ENCODE results near the gene ARID3C.

ARID3C gene

DNA sequence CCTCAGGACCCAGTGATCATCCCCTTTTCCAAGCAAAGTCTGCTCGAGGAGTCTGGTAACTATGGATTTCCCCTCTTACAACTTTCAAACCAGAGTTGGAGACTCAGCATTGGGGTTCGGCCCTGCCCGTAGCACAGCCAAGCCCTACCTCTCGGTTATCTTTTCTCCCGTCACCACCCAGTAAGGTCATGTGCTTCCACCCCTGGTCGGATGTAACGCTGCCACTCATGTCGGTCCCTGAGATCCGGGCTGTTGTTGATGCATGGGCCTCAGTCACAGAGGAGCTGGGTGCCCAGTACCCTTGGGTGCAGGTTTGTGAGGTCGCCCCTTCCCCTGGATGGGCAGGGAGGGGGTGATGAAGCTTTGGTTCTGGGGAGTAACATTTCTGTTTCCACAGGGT is 18.8 kb upstream of the ARID3C start:
- Histone ChIP-seq H3K4me1 (ENCODE audit: control insufficient read depth, insufficient read depth, low read length) (no peaks in the 10 kb centered on the region; the same call in 1 of the 2 replicates), H3K9me3 (ENCODE audit: control insufficient read depth, insufficient read depth, low read depth, low read length) (no peaks in the 10 kb centered on the region), H3K27ac (ENCODE audit: extremely low read depth, low read depth, low read length) (no peak overlapping the region; the same call in 1 of the 2 replicates), H3K36me3 (ENCODE audit: control insufficient read depth in 2 of 2, insufficient read depth in 1 of 2, low read length in 2 of 2) (peaks cover 0 to 40% of the 10 kb centered on the region in 2 experiments; a peak in 2 of 3 replicates), H3K4me3 (ENCODE audit: low read depth, low read length) (peak overlapping the region; percentile 82)
- TF ChIP-seq MEIS1 (CRISPR knock-in tag; IDR thresholded peaks at IDR 0.05; ENCODE audit: borderline replicate concordance) = no peak
- TF ChIP-seq SCRT1 (tag by site-specific recombination; IDR thresholded peaks at IDR 0.05; ENCODE audit: borderline replicate concordance) = no peak
- no peak for TF ChIP-seq ZNF394 (tag by site-specific recombination; IDR thresholded peaks at IDR 0.05; ENCODE audit: borderline replicate concordance)
- TF ChIP-seq ZNF112 (tag by site-specific recombination; IDR thresholded peaks at IDR 0.05) = no peak
- no peak for TF ChIP-seq SP3 (tag by site-specific recombination; IDR thresholded peaks at IDR 0.05)
- no peak for TF ChIP-seq SP2 (tag by site-specific recombination; IDR thresholded peaks at IDR 0.05)
- no peak for TF ChIP-seq GLI2 (tag by site-specific recombination; IDR thresholded peaks at IDR 0.05; ENCODE audit: borderline replicate concordance, low read depth)
- TF ChIP-seq, protein P1, sequence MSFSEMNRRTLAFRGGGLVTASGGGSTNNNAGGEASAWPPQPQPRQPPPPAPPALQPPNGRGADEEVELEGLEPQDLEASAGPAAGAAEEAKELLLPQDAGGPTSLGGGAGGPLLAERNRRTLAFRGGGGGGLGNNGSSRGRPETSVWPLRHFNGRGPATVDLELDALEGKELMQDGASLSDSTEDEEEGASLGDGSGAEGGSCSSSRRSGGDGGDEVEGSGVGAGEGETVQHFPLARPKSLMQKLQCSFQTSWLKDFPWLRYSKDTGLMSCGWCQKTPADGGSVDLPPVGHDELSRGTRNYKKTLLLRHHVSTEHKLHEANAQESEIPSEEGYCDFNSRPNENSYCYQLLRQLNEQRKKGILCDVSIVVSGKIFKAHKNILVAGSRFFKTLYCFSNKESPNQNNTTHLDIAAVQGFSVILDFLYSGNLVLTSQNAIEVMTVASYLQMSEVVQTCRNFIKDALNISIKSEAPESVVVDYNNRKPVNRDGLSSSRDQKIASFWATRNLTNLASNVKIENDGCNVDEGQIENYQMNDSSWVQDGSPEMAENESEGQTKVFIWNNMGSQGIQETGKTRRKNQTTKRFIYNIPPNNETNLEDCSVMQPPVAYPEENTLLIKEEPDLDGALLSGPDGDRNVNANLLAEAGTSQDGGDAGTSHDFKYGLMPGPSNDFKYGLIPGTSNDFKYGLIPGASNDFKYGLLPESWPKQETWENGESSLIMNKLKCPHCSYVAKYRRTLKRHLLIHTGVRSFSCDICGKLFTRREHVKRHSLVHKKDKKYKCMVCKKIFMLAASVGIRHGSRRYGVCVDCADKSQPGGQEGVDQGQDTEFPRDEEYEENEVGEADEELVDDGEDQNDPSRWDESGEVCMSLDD (tag by site-specific recombination; IDR thresholded peaks at IDR 0.05) = no peak
- TF ChIP-seq ZFHX2 (tag by site-specific recombination; conservative IDR thresholded peaks at IDR 0.05) = no peak
- TF ChIP-seq, protein P2, sequence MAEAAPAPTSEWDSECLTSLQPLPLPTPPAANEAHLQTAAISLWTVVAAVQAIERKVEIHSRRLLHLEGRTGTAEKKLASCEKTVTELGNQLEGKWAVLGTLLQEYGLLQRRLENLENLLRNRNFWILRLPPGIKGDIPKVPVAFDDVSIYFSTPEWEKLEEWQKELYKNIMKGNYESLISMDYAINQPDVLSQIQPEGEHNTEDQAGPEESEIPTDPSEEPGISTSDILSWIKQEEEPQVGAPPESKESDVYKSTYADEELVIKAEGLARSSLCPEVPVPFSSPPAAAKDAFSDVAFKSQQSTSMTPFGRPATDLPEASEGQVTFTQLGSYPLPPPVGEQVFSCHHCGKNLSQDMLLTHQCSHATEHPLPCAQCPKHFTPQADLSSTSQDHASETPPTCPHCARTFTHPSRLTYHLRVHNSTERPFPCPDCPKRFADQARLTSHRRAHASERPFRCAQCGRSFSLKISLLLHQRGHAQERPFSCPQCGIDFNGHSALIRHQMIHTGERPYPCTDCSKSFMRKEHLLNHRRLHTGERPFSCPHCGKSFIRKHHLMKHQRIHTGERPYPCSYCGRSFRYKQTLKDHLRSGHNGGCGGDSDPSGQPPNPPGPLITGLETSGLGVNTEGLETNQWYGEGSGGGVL (tag by site-specific recombination; IDR thresholded peaks at IDR 0.05) = no peak
- TF ChIP-seq, protein P3, sequence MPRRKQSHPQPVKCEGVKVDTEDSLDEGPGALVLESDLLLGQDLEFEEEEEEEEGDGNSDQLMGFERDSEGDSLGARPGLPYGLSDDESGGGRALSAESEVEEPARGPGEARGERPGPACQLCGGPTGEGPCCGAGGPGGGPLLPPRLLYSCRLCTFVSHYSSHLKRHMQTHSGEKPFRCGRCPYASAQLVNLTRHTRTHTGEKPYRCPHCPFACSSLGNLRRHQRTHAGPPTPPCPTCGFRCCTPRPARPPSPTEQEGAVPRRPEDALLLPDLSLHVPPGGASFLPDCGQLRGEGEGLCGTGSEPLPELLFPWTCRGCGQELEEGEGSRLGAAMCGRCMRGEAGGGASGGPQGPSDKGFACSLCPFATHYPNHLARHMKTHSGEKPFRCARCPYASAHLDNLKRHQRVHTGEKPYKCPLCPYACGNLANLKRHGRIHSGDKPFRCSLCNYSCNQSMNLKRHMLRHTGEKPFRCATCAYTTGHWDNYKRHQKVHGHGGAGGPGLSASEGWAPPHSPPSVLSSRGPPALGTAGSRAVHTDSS (tag by site-specific recombination; IDR thresholded peaks at IDR 0.05) = no peak
- no peak for TF ChIP-seq ZNF404 (tag by site-specific recombination; IDR thresholded peaks at IDR 0.05)
- no peak for TF ChIP-seq ZNF768 (tag by site-specific recombination; IDR thresholded peaks at IDR 0.05)
- TF ChIP-seq ZNF596 (tag by site-specific recombination; IDR thresholded peaks at IDR 0.05) = no peak
- TF ChIP-seq ZNF416 (tag by site-specific recombination; IDR thresholded peaks at IDR 0.05) = no peak
- TF ChIP-seq ZNF560 (tag by site-specific recombination; IDR thresholded peaks at IDR 0.05; ENCODE audit: borderline replicate concordance) = no peak
- no peak for TF ChIP-seq KLF8 (tag by site-specific recombination; IDR thresholded peaks at IDR 0.05)
- ChIA-PET POLR2A (interaction anchor here (2.0 to 5.7 kb wide), 2 partner anchors 12 to 17 kb away, joined by 14 to 90 read pairs; partner anchors contain the start of gene SIGMAR1), CTCF (interaction anchor here (1.3 to 13.3 kb wide), 5 partner anchors 12 to 53 kb away, joined by 3 to 125 read pairs (median 10); partner anchors contain the start of genes CCL27 and SIGMAR1)

DNA sequence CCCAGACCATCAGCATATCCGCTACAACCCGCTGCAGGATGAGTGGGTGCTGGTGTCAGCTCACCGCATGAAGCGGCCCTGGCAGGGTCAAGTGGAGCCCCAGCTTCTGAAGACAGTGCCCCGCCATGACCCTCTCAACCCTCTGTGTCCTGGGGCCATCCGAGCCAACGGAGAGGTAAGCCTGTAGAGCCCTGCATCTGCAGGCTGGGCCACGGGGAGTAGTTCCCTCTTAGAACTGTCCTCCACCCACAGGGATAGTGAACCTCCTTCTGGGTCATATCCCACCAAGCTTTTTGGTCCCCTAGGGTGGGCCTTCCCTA is 18.2 kb upstream of the ARID3C start:
- H3K27ac ChIP-seq (ENCODE audit: extremely low read depth, low read depth, low read length) = peak overlapping the region; percentile 84
- peaks cover 0 to 40% of the 10 kb centered on the region in 2 experiments; a peak in 2 of 3 replicates for H3K36me3 ChIP-seq (ENCODE audit: control insufficient read depth in 2 of 2, insufficient read depth in 1 of 2, low read length in 2 of 2)
- no peaks in the 10 kb centered on the region for H3K9me3 ChIP-seq (ENCODE audit: control insufficient read depth, insufficient read depth, low read depth, low read length)
- H3K4me1 ChIP-seq (ENCODE audit: control insufficient read depth, insufficient read depth, low read length) = no peaks in the 10 kb centered on the region; the same call in 1 of the 2 replicates
- POLR2A ChIA-PET = interaction anchor here (0.6 to 5.7 kb wide), 8 partner anchors 10 to 42 kb away, joined by 3 to 90 read pairs (median 5); partner anchors contain the start of genes DCTN3 and SIGMAR1
- TF ChIP-seq ZBTB21 (tag by site-specific recombination; IDR thresholded peaks at IDR 0.05) = no peak
- TF ChIP-seq, protein P4, sequence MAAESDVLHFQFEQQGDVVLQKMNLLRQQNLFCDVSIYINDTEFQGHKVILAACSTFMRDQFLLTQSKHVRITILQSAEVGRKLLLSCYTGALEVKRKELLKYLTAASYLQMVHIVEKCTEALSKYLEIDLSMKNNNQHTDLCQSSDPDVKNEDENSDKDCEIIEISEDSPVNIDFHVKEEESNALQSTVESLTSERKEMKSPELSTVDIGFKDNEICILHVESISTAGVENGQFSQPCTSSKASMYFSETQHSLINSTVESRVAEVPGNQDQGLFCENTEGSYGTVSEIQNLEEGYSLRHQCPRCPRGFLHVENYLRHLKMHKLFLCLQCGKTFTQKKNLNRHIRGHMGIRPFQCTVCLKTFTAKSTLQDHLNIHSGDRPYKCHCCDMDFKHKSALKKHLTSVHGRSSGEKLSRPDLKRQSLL (tag by site-specific recombination; IDR thresholded peaks at IDR 0.05) = no peak
- TF ChIP-seq, protein P5, sequence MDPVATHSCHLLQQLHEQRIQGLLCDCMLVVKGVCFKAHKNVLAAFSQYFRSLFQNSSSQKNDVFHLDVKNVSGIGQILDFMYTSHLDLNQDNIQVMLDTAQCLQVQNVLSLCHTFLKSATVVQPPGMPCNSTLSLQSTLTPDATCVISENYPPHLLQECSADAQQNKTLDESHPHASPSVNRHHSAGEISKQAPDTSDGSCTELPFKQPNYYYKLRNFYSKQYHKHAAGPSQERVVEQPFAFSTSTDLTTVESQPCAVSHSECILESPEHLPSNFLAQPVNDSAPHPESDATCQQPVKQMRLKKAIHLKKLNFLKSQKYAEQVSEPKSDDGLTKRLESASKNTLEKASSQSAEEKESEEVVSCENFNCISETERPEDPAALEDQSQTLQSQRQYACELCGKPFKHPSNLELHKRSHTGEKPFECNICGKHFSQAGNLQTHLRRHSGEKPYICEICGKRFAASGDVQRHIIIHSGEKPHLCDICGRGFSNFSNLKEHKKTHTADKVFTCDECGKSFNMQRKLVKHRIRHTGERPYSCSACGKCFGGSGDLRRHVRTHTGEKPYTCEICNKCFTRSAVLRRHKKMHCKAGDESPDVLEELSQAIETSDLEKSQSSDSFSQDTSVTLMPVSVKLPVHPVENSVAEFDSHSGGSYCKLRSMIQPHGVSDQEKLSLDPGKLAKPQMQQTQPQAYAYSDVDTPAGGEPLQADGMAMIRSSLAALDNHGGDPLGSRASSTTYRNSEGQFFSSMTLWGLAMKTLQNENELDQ (tag by site-specific recombination; IDR thresholded peaks at IDR 0.05; ENCODE audit: low read depth) = no peak
- TF ChIP-seq, protein P6, sequence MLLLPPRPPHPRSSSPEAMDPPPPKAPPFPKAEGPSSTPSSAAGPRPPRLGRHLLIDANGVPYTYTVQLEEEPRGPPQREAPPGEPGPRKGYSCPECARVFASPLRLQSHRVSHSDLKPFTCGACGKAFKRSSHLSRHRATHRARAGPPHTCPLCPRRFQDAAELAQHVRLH (tag by site-specific recombination; IDR thresholded peaks at IDR 0.05) = no peak
- CTCF ChIA-PET = interaction anchor here (0.6 to 13.3 kb wide), 9 partner anchors 9 to 314 kb away, joined by 3 to 125 read pairs (median 10); partner anchors contain the start of genes CCL19, CCL27 and SIGMAR1
- H3K4me3 ChIP-seq (ENCODE audit: low read depth, low read length) = peak overlapping the region; percentile 82
